ENCODE measurements around the gene EPHA10.

DNA sequence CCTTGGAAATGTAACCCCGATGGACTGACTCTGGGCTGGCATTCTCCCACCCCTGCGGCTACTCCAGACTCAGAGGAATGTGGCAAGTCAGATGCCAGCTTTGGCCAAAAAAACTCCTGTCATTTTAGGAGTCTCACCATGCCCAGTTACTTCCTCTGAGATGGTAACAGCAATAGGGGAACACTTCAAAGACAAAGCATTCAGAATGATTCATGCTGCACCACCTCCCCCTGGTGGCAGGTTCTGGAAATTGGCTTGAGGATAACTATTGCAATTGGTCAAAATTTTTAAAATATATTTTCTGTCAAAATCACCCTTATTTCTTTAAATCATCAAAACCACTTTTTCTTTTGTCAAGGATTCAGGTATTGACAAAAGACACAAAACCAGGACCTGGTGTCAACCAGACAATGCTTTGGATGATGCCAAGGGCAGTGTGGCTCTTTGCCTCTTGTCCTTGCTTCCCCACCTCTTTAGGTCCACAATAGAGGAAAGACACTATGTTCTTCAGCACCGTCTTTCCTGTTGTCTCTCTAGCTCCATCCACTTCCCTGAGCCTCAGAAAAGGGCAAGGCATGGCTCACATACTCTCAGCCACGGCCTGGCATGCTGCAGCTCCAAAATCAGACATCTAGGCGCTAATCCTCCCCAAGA, 82.5 kb downstream of the EPHA10 start:
- TF ChIP-seq BHLHE40 (IDR thresholded peaks at IDR 0.05; ENCODE audit: low read depth, low read length), result no peak
- TF ChIP-seq, protein P1, sequence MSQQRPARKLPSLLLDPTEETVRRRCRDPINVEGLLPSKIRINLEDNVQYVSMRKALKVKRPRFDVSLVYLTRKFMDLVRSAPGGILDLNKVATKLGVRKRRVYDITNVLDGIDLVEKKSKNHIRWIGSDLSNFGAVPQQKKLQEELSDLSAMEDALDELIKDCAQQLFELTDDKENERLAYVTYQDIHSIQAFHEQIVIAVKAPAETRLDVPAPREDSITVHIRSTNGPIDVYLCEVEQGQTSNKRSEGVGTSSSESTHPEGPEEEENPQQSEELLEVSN (IDR thresholded peaks at IDR 0.05; ENCODE audit: borderline replicate concordance, low read depth), result no peak
- TF ChIP-seq EP300 (IDR thresholded peaks at IDR 0.05), result no peak
- TF ChIP-seq, protein P2, sequence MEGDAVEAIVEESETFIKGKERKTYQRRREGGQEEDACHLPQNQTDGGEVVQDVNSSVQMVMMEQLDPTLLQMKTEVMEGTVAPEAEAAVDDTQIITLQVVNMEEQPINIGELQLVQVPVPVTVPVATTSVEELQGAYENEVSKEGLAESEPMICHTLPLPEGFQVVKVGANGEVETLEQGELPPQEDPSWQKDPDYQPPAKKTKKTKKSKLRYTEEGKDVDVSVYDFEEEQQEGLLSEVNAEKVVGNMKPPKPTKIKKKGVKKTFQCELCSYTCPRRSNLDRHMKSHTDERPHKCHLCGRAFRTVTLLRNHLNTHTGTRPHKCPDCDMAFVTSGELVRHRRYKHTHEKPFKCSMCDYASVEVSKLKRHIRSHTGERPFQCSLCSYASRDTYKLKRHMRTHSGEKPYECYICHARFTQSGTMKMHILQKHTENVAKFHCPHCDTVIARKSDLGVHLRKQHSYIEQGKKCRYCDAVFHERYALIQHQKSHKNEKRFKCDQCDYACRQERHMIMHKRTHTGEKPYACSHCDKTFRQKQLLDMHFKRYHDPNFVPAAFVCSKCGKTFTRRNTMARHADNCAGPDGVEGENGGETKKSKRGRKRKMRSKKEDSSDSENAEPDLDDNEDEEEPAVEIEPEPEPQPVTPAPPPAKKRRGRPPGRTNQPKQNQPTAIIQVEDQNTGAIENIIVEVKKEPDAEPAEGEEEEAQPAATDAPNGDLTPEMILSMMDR (IDR thresholded peaks at IDR 0.05), result peak; percentile 76
- no peak for TF ChIP-seq ELK1 (IDR thresholded peaks at IDR 0.05; ENCODE audit: low read depth, low read length)
- no peak for TF ChIP-seq RFX5 (IDR thresholded peaks at IDR 0.05)
- TF ChIP-seq POLR2A (IDR thresholded peaks at IDR 0.05; ENCODE audit: low read length), result no peak
- no peak for TF ChIP-seq USF2 (IDR thresholded peaks at IDR 0.05)
- no peak for TF ChIP-seq POLR2AphosphoS2 (conservative IDR thresholded peaks at IDR 0.05; ENCODE audit: low read length)
- peak; percentile 75 to 79 for TF ChIP-seq RAD21 (conservative IDR thresholded peaks at IDR 0.05 in 1 of 2, IDR thresholded peaks at IDR 0.05 in 1 of 2)
- TF ChIP-seq CHD2 (IDR thresholded peaks at IDR 0.05; ENCODE audit: low read length, partially characterized antibody), result no peak
- TF ChIP-seq ZNF302 (CRISPR knock-in tag; IDR thresholded peaks at IDR 0.05), result no peak
- no peak for TF ChIP-seq HOXB5 (CRISPR knock-in tag; IDR thresholded peaks at IDR 0.05)
- TF ChIP-seq SMC3 (IDR thresholded peaks at IDR 0.05), result peak; percentile 71
